K562 (cell line): ENCODE results near the gene DYNLT4. TPM values are rescaled to one million over a fixed set of nuclear protein-coding genes. Genes with fewer than 3 reads are reported as not detected.
A peak's percentile ranks its signal among the peaks of the same experiment; 100 is the strongest.

Experiments
- CAMTA2 ChIP-seq: fragments of 250-450 bp; sonication (Bioruptor Pico); conservative IDR thresholded peaks from 2 replicates; pipeline ENCODE4 v1.5.1; 2022
- CHD4 ChIP-seq: fragments of 200-600 bp; sonication (generic); IDR thresholded peaks from 3 replicates; pipeline ENCODE4 v1.6.1; 2012; ENCODE audit warnings: low read depth, mild to moderate bottlenecking, mixed read lengths, low read length, inconsistent platforms; ENCODE audit not compliant: insufficient read depth, insufficient replicate concordance, poor library complexity, severe bottlenecking
- CTCF ChIP-seq, 3 experiments: IDR thresholded peaks in 2 of 3; conservative IDR thresholded peaks in 1 of 3; 2 replicates each; pipeline ENCODE4 v1.5.1; 2011 to 2012; ENCODE audit warnings: low read length in 3 of 3, mild to moderate bottlenecking in 3 of 3, control low read depth in 2 of 3, improper control_type of control experiment in 1 of 3, inconsistent platforms in 1 of 3, low read depth in 1 of 3, mixed read lengths in 1 of 3, moderate library complexity in 1 of 3; ENCODE audit not compliant: insufficient read depth in 2 of 3
- L3MBTL2 ChIP-seq: fragments of 450-650 bp; IDR thresholded peaks from 2 replicates; pipeline ENCODE4 v1.6.1; 2016; ENCODE audit warnings: mild to moderate bottlenecking, moderate library complexity
- NR1H2 ChIP-seq: sonication (generic); formaldehyde crosslinking; IDR thresholded peaks from 2 replicates; pipeline ENCODE4 v1.4.0; 2020; ENCODE audit warnings: mild to moderate bottlenecking, missing genetic modification reagents
- NRF1 ChIP-seq, 2 experiments: fragments of 450-650 bp; IDR thresholded peaks in 1 of 2; conservative IDR thresholded peaks in 1 of 2; 2 replicates each; pipeline ENCODE4 v1.6.1; 2014; ENCODE audit warnings: mild to moderate bottlenecking in 2 of 2
- PHB ChIP-seq: fragments of 250-450 bp; sonication (Bioruptor Pico); IDR thresholded peaks from 2 replicates; pipeline ENCODE4 v1.5.0; 2021
- RBBP5 ChIP-seq: fragments of 200-600 bp; sonication (generic); IDR thresholded peaks from 2 replicates; pipeline ENCODE4 v1.6.1; 2012; ENCODE audit warnings: borderline replicate concordance, mild to moderate bottlenecking, low read length, control low read depth, inconsistent platforms; ENCODE audit not compliant: insufficient read depth, poor library complexity, severe bottlenecking
- RBM25 ChIP-seq: fragments of 200-400 bp; formaldehyde crosslinking; IDR thresholded peaks from 2 replicates; pipeline ENCODE4 v1.6.1; 2018; ENCODE audit warnings: low read length, low read depth, moderate library complexity; ENCODE audit not compliant: severe bottlenecking
- SIN3A ChIP-seq, 2 experiments: fragments of 150-350 bp in 1 of 2; IDR thresholded peaks; 2 replicates each; pipeline ENCODE4 v1.6.1; 2011 to 2016; ENCODE audit warnings: borderline replicate concordance in 2 of 2, low read depth in 2 of 2, low read length in 2 of 2, mild to moderate bottlenecking in 2 of 2, moderate library complexity in 2 of 2; ENCODE audit not compliant: control insufficient read depth in 1 of 2
- U2AF2 ChIP-seq: fragments of 200-400 bp; formaldehyde crosslinking; optimal IDR thresholded peaks from 2 replicates; pipeline ENCODE3; 2017; ENCODE audit warnings: low read depth, mild to moderate bottlenecking, low read length
- polyA plus RNA-seq, 8 experiments: library from polyadenylated mRNA; depleted of rRNA in 4 of 8; stranded (reverse) in 5 of 8; unstranded in 3 of 8; fragments of >200 nt; fragmentation: Nextera tagmentation in 2 of 8; fragmentation: Illumina TruSeq in 1 of 8; extraction: Ambion mirVana in 2 of 8; extraction: Trizol in 1 of 8; gene quantifications; 2 replicates each; pipeline versions ENCODE4 v1.2.1 to v1.2.3, GENCODE V29; 2011 to 2014; ENCODE audit warnings: inconsistent platforms in 1 of 8, missing spikeins in 1 of 8
- total RNA-seq, 7 experiments: library from RNA; depleted of rRNA in 6 of 7; stranded (reverse); fragments of >200 nt in 6 of 7; fragmentation: Illumina TruSeq in 2 of 7; extraction: Trizol in 2 of 7; gene quantifications; 2 replicates each; pipeline versions ENCODE4 v1.2.1 to v1.2.3, GENCODE V29; 2011 to 2021; ENCODE audit warnings: low replicate concordance in 1 of 7
- TF ChIP-seq, protein P1 (sequence below): fragments of 200-800 bp; sonication (Bioruptor generic); IDR thresholded peaks from 2 replicates; pipeline ENCODE4 v1.6.1; 2017; ENCODE audit warnings: missing genetic modification characterization, missing compliant biosample characterization
- TF ChIP-seq, protein P2 (sequence below): sonication (generic); formaldehyde crosslinking; IDR thresholded peaks from 2 replicates; pipeline ENCODE4 v1.8.1; 2023; ENCODE audit warnings: mild to moderate bottlenecking, missing genetic modification reagents
- TF ChIP-seq, protein P3 (sequence below): sonication (generic); formaldehyde crosslinking; IDR thresholded peaks from 2 replicates; pipeline ENCODE4 v1.8.0; 2023; ENCODE audit warnings: mild to moderate bottlenecking, missing genetic modification reagents

The DYNLT4 gene
- total and polyA plus RNA-seq, 9 of the 15 experiments (the other 6 are each of a cell fraction or from before 2014, with no cell fraction given): 0.29 to 0.73 TPM; not detected in 7

DNA sequence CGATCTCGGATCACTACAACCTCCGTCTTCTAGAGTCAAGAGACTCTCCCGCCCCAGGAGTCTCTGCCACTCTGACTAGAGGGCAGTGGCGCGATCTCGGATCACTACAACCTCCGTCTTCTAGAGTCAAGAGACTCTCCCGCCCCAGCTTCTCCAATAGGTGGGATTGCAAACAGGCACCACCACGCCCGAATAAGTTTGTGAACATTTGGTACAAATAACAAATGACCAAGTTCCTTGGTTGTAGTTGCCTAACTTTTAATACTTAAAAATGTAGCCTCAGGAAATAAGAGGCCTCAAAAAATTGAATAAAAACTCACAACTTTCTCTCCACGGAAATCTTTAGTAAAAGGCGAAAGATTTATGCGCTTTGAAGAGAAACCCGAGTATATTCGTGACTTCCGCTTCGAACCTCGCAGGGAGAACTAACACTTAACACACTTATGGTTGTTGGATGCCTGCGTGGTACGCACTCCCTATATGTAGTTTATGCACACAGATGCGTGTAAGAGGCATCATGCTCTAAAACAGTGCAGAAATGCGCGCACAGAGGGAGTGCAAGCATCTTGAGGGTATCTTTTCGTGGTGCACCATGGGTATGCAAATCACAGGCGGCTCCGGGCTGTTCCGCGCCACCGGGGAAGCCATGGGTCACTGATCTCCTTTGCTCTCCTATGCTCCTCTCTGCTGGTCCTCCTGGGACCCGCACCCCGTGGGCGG is 12.6 kb upstream of the DYNLT4 start (continued):
- peak; percentile 94 to 97 for TF ChIP-seq SIN3A (IDR thresholded peaks at IDR 0.05; ENCODE audit: borderline replicate concordance in 2 of 2, control insufficient read depth in 1 of 2, low read depth in 2 of 2, low read length in 2 of 2)
- peak; percentile 59 for TF ChIP-seq L3MBTL2
- no peak for TF ChIP-seq RBM25
- TF ChIP-seq, protein P1, sequence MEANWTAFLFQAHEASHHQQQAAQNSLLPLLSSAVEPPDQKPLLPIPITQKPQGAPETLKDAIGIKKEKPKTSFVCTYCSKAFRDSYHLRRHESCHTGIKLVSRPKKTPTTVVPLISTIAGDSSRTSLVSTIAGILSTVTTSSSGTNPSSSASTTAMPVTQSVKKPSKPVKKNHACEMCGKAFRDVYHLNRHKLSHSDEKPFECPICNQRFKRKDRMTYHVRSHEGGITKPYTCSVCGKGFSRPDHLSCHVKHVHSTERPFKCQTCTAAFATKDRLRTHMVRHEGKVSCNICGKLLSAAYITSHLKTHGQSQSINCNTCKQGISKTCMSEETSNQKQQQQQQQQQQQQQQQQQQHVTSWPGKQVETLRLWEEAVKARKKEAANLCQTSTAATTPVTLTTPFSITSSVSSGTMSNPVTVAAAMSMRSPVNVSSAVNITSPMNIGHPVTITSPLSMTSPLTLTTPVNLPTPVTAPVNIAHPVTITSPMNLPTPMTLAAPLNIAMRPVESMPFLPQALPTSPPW: peak; percentile 67
- TF ChIP-seq PHB (CRISPR knock-in tag): peak; percentile 99
- peak; percentile 49 for TF ChIP-seq RBBP5
- TF ChIP-seq CHD4: no peak
- TF ChIP-seq NRF1 (conservative IDR thresholded peaks at IDR 0.05 in 1 of 2, IDR thresholded peaks at IDR 0.05 in 1 of 2): peak; percentile 56 to 63; a peak in 3 of 4 replicates
- TF ChIP-seq, protein P2, sequence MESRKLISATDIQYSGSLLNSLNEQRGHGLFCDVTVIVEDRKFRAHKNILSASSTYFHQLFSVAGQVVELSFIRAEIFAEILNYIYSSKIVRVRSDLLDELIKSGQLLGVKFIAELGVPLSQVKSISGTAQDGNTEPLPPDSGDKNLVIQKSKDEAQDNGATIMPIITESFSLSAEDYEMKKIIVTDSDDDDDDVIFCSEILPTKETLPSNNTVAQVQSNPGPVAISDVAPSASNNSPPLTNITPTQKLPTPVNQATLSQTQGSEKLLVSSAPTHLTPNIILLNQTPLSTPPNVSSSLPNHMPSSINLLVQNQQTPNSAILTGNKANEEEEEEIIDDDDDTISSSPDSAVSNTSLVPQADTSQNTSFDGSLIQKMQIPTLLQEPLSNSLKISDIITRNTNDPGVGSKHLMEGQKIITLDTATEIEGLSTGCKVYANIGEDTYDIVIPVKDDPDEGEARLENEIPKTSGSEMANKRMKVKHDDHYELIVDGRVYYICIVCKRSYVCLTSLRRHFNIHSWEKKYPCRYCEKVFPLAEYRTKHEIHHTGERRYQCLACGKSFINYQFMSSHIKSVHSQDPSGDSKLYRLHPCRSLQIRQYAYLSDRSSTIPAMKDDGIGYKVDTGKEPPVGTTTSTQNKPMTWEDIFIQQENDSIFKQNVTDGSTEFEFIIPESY (CRISPR knock-in tag): no peak; the same call in 1 of the 2 replicates
- peak; percentile 96 for TF ChIP-seq NR1H2 (CRISPR knock-in tag)
- TF ChIP-seq CAMTA2 (CRISPR knock-in tag): peak; percentile 96
- TF ChIP-seq CTCF (IDR thresholded peaks at IDR 0.05 in 2 of 3, conservative IDR thresholded peaks at IDR 0.05 in 1 of 3; ENCODE audit: insufficient read depth in 2 of 3, low read depth in 1 of 3, low read length in 3 of 3): peak; percentile 26 to 49 (median 49); a peak in 4 of 6 replicates
- no peak for TF ChIP-seq U2AF2
- TF ChIP-seq, protein P3, sequence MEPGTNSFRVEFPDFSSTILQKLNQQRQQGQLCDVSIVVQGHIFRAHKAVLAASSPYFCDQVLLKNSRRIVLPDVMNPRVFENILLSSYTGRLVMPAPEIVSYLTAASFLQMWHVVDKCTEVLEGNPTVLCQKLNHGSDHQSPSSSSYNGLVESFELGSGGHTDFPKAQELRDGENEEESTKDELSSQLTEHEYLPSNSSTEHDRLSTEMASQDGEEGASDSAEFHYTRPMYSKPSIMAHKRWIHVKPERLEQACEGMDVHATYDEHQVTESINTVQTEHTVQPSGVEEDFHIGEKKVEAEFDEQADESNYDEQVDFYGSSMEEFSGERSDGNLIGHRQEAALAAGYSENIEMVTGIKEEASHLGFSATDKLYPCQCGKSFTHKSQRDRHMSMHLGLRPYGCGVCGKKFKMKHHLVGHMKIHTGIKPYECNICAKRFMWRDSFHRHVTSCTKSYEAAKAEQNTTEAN (CRISPR knock-in tag): peak; percentile 72; the same call in 1 of the 2 replicates
